Ectodermal cell (in vitro differentiated cells): ENCODE data around the gene PELO.
A peak's percentile ranks its signal among the peaks of the same experiment; 100 is the strongest.

ENCODE experiments used
- H3K27ac ChIP-seq: 2 replicates; pipeline ENCODE4 v1.7.0; 2013; ENCODE audit warnings: mild to moderate bottlenecking, low read depth, low read length; ENCODE audit not compliant: insufficient read depth, poor library complexity, severe bottlenecking
- H3K27me3 ChIP-seq: 2 replicates; pipeline ENCODE4 v1.7.0; 2013; ENCODE audit warnings: mild to moderate bottlenecking, low read length; ENCODE audit not compliant: insufficient read depth, control insufficient read depth, poor library complexity, severe bottlenecking
- H3K36me3 ChIP-seq: one replicate; pipeline ENCODE4 v1.7.0; 2013; ENCODE audit warnings: low read length; ENCODE audit not compliant: control insufficient read depth, insufficient read depth
- H3K4me1 ChIP-seq: one replicate; pipeline ENCODE4 v1.7.0; 2013; ENCODE audit warnings: low read length; ENCODE audit not compliant: control insufficient read depth, insufficient read depth
- H3K4me3 ChIP-seq: 2 replicates; pipeline ENCODE4 v1.7.0; 2013; ENCODE audit warnings: low read depth, low read length, control low read depth; ENCODE audit not compliant: insufficient read depth
- H3K9me3 ChIP-seq: 2 replicates; pipeline ENCODE4 v1.7.0; 2013; ENCODE audit warnings: mild to moderate bottlenecking, low read length, moderate library complexity; ENCODE audit not compliant: control insufficient read depth
- WGBS, 2 experiments: methylation state at CpG; one replicate each; pipeline ENCODE4 v1.1.7; 2013; ENCODE audit warnings: missing lambda C conversion rate in 2 of 2; 5-methylcytosine and 5-hydroxymethylcytosine counted together

PELO gene

DNA sequence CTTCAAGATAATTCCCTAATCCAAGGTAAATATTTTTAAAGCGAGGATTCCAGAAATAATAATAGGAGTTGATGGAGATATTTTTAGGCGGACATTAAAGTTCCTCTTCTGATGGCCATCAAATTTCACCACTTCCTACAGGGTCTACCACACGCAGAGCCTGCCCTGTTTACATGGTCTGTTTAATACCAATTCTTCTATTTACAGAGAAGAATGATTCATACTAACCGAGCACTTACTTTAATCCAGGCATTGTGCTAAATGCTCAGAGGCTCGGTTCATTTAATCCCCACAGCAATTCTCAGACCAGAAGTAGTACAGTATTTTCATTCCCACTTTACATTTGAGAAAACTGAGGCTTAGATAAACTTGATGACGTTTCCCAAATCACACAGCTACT is 3.0 kb upstream of the PELO start:
- Histone ChIP-seq H3K27ac (no peak overlapping the region), H3K9me3 (no peaks in the 10 kb centered on the region), H3K4me3 (no peak overlapping the region), H3K4me1 (no peaks in the 10 kb centered on the region), H3K27me3 (peaks cover 31% of the 10 kb centered on the region), H3K36me3 (no peaks in the 10 kb centered on the region)
- WGBS, 2 experiments: 88 to 90% methylated on average over 4 to 6 of the region's 6 CpGs

GRCh38 chr5:52786391-52786790 is 1.3 kb upstream of the PELO start:
- Histone ChIP-seq H3K4me3 (no peak overlapping the region), H3K27me3 (peaks cover 31% of the 10 kb centered on the region), H3K27ac (no peak overlapping the region), H3K9me3 (no peaks in the 10 kb centered on the region), H3K36me3 (no peaks in the 10 kb centered on the region), H3K4me1 (no peaks in the 10 kb centered on the region)
- 91 to 100% methylated on average over 1 to 4 of the region's 4 CpGs for WGBS, 2 experiments

DNA sequence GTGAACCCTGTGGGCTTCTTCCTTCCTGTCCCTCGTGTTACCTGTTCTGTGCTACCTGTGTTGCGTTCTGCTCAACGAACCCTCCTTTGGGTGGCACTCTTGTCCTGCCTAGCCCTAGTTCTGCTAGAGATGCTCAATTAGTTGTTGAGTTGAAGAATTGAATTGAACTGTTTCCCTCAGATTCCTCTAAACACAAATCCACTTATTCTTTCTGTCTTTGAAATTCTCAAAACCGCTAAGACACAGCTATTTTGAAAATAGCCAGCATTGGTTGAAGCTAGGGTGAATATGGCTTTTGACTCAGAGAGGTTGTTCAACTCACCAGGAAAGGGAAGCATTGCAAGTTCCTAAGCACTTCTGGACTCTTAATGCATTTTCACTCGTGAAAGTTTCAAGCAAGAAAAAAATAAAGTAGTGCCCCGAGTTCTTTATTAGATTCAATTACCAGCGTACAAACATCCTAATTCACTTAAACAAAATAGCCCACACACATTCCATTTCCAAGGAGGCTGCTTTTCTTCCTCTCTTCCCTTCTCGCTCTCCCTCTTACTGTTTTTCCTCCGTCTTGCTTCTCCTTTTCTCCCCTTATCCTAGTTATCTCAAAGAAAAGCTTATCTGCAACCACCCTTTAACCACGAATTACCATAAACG is 642 bp upstream of the PELO start:
- Histone ChIP-seq H3K9me3 (no peaks in the 10 kb centered on the region), H3K4me3 (peak overlapping the region; percentile 63), H3K27me3 (peaks cover 31% of the 10 kb centered on the region), H3K36me3 (no peaks in the 10 kb centered on the region), H3K4me1 (no peaks in the 10 kb centered on the region), H3K27ac (no peak overlapping the region)
- WGBS, 2 experiments: 9 to 21% methylated on average over 10 to 11 of the region's 11 CpGs

DNA sequence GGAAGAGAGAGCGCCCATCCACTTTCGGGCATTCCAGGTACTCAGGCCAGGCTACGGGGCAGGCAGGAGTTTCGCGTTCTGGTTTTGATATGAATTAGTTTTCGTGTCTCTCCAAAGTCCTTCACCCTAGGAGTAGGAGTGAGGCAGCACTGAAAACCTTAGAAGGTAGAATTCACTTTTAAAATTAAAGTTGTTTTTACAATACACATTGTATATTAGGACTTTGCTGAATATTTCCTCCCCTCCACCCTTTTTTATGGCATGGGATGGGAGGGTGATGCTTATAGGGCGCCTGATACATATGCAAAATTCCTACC is 747 bp downstream of the PELO start:
- Histone ChIP-seq H3K4me1 (no peaks in the 10 kb centered on the region), H3K4me3 (peak overlapping the region; percentile 63), H3K27ac (no peak overlapping the region), H3K36me3 (no peaks in the 10 kb centered on the region), H3K9me3 (no peaks in the 10 kb centered on the region), H3K27me3 (peaks cover 31% of the 10 kb centered on the region)
- 4 to 15% methylated on average over 5 to 6 of the region's 7 CpGs for WGBS, 2 experiments

- peaks cover 31% of the 10 kb centered on the region for H3K27me3 ChIP-seq
- H3K36me3 ChIP-seq: no peaks in the 10 kb centered on the region
- H3K4me1 ChIP-seq: no peaks in the 10 kb centered on the region
- WGBS, 2 experiments: 90 to 92% methylated on average over 1 of the region's 1 CpG
- no peak overlapping the region for H3K27ac ChIP-seq
- no peak overlapping the region for H3K4me3 ChIP-seq
- H3K9me3 ChIP-seq: no peaks in the 10 kb centered on the region
These were observed 1.7 kb downstream of the PELO start for GRCh38 chr5:52789378-52789777.

- Histone ChIP-seq H3K27ac (no peak overlapping the region), H3K4me3 (no peak overlapping the region)
- WGBS, 2 experiments: 89 to 100% methylated on average over 2 of the region's 2 CpGs
These were observed 2.1 kb downstream of the PELO start for GRCh38 chr5:52789851-52790250.

DNA sequence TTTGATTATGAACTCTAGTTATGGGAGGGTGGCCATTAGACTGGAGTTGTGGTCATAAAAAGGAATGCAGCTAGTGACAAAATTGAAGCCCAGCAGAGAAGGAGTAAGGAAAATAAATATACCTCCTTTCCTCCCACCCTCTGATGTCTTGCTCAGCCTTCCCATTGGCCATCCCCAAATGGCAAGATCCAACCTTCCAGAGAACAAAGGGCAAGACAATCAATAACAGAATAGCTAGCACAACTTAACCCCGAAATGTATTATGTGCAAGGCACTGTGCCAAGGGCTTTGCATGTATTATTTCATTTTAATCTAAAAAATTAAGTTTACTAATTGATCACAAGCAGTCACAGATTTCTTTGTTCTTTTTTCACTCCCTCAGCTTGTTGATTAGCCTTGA is 3.6 kb downstream of the PELO start:
- no peaks in the 10 kb centered on the region for H3K9me3 ChIP-seq

More at GRCh38 chr5:52789851-52790250, 2.1 kb downstream of the PELO start:
- Histone ChIP-seq H3K9me3 (no peaks in the 10 kb centered on the region), H3K36me3 (no peaks in the 10 kb centered on the region), H3K4me1 (no peaks in the 10 kb centered on the region), H3K27me3 (peaks cover 31% of the 10 kb centered on the region)

DNA sequence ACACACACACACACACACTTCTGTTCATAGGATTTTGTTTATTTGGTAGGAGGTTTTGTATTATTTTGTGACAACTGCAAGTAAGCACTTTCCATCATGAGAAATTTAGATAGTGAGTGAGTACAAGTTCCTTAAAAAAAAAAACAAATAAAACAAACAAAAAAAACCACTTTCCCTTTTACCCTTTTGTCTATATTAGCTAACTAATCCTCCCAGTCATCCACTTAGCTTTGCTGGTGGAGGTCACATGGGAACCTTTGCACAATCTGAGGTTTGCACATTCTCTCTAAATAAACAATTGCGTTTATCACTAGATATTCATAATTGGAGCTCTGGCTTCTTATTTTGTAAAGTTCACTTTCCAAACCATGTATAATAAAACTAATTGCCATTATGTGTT is 6.8 kb downstream of the PELO start:
- peaks cover 15% of the 10 kb centered on the region for H3K4me1 ChIP-seq
- no peak overlapping the region for H3K27ac ChIP-seq
- H3K9me3 ChIP-seq: no peaks in the 10 kb centered on the region
- 90% methylated on average over 1 of the region's 1 CpG; no CpG with 5 or more reads in 1 of the 2 experiments for WGBS, 2 experiments
- no peak overlapping the region for H3K4me3 ChIP-seq
- H3K36me3 ChIP-seq: no peaks in the 10 kb centered on the region
- H3K27me3 ChIP-seq: peaks cover 2% of the 10 kb centered on the region

More for the DNA sequence above, 3.6 kb downstream of the PELO start:
- WGBS, 2 experiments: 100% methylated on average over 1 of the region's 1 CpG; no CpG with 5 or more reads in 1 of the 2 experiments
- Histone ChIP-seq H3K27ac (no peak overlapping the region), H3K27me3 (peaks cover 31% of the 10 kb centered on the region), H3K4me1 (no peaks in the 10 kb centered on the region), H3K4me3 (no peak overlapping the region), H3K36me3 (no peaks in the 10 kb centered on the region)

GRCh38 chr5:52796031-52796430 is 8.3 kb downstream of the PELO start:
- no peaks in the 10 kb centered on the region for H3K36me3 ChIP-seq
- H3K27ac ChIP-seq: no peak overlapping the region
- H3K9me3 ChIP-seq: no peaks in the 10 kb centered on the region
- no peak overlapping the region for H3K4me3 ChIP-seq
- no peaks in the 10 kb centered on the region for H3K27me3 ChIP-seq
- H3K4me1 ChIP-seq: peaks cover 15% of the 10 kb centered on the region

- peaks cover 15% of the 10 kb centered on the region for H3K4me1 ChIP-seq
- 86 to 96% methylated on average over 1 to 2 of the region's 2 CpGs for WGBS, 2 experiments
- H3K9me3 ChIP-seq: no peaks in the 10 kb centered on the region
- H3K27ac ChIP-seq: no peak overlapping the region
- H3K36me3 ChIP-seq: no peaks in the 10 kb centered on the region
- H3K27me3 ChIP-seq: no peaks in the 10 kb centered on the region
- no peak overlapping the region for H3K4me3 ChIP-seq
These were observed 8.9 kb downstream of the PELO start for GRCh38 chr5:52796516-52797103.
